Hypothalamus (tissue), 51 donors: ENCODE data around the gene DEPDC4.
"Not testable (repeated sequence)": the region's sequence is repeated elsewhere in the genome, so short reads cannot be mapped to it uniquely, and the experiment has no call there.

ENCODE experiments used
- DNase-seq, 51 donors: peaks; one replicate each; lab custom pipeline; 2025; lab: John Stamatoyannopoulos, UW

The DEPDC4 gene

DNA sequence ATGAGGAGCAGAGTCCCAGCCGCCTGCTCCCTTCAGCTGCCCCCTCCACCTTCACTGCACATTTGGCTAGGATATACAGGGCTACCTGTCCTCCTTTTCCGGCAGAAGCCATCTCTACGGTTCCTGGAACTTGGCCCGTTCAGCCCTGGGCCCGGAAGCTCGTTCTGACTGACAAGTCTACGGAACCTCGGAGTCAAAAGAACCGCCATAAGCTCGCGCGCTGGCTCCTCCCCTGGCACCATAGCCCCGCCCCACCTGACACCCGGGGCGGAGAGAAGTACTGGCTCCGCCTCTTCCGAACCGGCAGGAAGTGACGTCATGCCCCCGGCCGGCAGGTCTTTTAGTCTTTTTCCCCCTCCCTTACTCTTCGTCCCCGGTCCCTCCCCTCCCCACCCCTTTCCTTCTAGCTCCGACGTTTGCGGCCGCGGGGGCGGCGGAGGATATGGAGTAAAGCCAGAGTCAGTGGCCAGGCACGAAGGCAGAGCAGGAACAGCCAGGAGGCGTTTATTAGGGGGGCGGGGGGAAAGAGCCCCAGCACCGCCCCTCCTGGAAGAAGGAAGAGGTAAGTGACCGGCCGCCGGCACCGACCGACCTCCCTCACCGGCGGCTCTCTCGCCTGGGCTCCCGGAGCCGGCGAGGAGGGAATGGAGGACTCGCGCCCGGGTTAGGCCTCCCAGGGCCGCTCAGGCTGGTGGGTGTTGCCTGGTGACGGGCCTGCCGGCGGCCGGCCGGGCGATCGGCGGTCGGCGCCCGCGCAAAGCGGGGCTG, at the start of gene DEPDC4, which contains the start of gene SCYL2:
TSS of gene DEPDC4 (minus strand) at position 245 of the 768 bp plus-strand sequence. CDS start at position 242, 3 bp downstream.
TSS of gene SCYL2 (plus strand) at position 343 of the 768 bp plus-strand sequence. CDS start 15,794 bp downstream, outside the sequence.
- peak; percentile 64 to 99 (median 95) for DNase-seq

GRCh38 chr12:100311317-100311716, 44.4 kb upstream of the DEPDC4 start:
- no peak for DNase-seq

- DNase-seq: not testable (repeated sequence)
These were observed 41.3 kb upstream of the DEPDC4 start for GRCh38 chr12:100308138-100308537.

- DNase-seq: not testable (repeated sequence)
These were observed 37.5 kb upstream of the DEPDC4 start for GRCh38 chr12:100304334-100304733.

DNA sequence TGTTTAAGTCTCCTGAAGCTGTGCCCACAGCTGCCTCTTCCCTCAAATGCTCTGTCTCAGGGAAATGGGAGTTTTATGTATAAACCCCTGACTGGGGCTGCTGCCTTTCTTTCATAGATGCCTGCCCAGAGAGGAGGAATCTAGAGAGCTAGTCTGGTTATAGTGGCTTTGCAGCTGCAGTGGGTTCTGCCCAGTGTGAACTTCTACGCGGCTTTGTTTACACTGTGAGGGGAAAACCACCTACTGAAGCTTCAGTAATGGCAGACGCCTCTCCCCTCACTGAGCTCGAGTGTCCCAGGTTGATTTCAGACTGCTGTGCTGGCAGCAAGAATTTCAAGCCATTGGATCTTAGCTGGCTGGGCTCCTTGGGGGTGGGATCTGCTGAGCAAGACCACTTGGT, 37.0 kb upstream of the DEPDC4 start:
- no peak for DNase-seq

GRCh38 chr12:100302081-100302480, 35.2 kb upstream of the DEPDC4 start:
- no peak for DNase-seq

DNA sequence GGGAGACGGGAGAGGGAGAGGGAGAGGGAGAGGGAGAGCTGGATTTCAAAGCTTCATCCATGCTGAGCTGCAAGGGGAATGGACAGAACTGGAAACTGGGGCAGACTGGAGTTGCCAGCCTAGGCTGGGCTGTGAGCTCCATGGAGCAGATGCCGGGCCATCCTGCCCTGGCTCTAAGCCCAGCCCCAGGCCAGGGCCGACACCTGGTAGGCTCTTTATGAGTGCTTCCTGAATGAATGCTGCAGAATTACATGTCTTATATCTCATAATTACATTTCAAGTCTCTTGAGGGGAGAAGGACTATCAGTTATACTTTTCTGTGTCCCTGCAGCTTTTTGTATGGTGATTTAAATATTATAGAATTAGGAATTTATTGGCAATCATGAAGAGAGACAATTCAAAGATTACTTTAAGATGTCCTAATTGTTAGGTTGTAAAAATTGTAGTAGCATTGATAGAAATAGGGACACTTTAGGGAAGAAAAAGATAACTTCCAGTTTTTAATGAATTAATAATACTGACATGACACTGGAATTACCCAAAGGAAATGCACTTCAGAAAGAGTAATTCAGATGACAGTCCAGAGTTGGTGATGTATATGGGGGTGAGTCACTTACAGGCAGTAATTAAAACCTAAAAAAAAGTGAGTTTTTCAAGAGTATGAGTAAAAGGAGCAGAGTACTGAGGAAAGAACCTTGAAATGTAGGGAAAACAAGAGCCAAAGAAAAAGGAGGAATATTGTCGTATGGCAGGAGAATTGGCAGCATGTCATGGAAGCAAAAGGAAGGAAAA, 29.1 kb upstream of the DEPDC4 start:
- DNase-seq: no peak

DNA sequence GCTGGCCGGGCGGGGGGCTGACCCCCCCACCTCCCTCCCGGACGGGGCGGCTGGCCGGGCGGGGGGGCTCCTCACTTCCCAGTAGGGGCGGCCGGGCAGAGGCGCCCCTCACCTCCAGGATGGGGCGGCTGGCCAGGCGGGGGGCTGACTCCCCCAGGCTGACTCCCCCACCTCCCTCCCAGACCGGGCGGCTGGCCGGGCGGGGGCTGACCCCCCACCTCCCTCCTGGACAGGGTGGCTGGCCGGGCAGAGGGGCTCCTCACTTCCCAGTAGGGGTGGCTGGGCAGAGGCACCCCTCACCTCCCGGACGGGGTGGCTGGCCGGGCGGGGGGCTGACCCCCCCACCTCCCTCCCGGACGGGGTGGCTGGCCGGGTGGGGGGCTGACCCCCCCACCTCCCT, 27.5 kb upstream of the DEPDC4 start:
- not testable (repeated sequence) for DNase-seq

DNA sequence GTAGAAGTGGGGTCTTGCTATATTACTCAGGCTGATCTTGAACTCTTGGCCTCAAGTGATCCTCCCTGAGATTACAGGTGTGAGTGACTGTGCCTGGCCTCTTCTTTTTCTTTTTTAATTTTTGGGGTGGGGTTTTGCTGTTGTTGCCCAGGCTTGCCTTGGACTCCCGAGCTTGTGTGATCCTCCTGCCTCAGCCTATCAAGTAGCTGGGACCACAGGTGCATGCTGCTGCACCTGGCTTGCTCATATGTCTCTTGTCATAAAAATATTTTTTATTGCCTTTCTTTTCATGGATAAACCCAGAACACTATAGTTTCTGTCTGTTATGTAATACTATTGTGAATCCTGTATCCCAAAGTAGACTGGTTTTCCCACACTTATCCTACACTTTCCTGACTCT, 26.1 kb upstream of the DEPDC4 start:
- no peak for DNase-seq

DNA sequence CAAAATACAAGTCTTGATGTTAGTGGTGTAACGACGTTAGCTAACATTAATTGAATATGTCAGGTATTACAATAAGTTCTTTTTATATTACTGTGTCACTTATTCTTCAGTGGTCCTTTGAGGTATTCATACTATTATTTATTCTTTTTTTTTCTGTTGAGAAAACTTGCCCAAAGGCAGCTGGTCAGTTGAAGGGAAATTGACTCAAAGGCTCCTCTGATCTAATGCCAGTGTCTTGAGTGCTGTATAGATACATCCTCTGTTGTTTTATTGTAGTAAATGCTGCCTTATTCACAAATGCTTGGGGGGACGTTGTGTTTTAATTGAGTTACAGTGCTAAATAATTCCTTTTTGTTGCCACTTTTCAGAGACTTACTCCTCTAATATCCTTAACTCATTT, 23.1 kb upstream of the DEPDC4 start:
- no peak for DNase-seq

DNA sequence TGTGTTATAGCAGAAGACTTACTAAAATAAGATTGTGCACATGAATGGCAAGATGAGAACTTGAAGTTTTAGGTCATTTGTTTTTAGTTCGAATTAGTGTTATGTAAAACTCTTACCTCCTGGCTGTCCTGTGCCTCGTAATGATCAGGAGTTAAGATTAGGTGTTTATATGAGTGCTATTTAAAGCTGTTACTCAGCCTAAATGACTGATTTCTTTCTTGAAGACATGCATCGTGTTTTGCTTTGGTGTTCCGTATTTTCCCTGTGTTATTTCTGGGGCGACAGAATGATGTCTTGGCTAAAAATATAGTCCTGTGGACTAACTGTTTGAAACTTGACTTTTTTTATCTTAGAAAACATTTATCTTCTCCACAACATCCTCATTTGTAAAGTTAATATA, 22.2 kb upstream of the DEPDC4 start:
- no peak for DNase-seq

DNA sequence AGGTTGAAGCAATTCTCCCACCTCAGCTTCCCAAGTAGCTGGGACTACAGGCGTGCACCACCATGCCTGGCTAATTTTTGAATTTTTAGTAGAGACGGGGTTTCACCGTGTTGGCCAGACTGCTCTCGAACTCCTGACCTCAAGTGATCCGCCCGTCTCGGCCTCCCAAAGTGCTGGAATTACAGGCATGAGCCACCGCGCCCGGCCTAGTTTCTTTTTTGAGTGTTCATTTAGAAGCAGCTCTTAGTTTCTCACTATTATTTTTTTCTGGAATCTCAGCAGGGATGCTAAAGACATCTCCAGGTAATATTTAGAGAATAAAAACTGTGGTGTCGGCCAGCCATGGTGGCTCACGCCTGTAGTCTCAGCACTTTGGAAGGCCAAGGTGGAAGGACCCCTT, 17.7 kb upstream of the DEPDC4 start:
- DNase-seq: not testable (repeated sequence)

DNA sequence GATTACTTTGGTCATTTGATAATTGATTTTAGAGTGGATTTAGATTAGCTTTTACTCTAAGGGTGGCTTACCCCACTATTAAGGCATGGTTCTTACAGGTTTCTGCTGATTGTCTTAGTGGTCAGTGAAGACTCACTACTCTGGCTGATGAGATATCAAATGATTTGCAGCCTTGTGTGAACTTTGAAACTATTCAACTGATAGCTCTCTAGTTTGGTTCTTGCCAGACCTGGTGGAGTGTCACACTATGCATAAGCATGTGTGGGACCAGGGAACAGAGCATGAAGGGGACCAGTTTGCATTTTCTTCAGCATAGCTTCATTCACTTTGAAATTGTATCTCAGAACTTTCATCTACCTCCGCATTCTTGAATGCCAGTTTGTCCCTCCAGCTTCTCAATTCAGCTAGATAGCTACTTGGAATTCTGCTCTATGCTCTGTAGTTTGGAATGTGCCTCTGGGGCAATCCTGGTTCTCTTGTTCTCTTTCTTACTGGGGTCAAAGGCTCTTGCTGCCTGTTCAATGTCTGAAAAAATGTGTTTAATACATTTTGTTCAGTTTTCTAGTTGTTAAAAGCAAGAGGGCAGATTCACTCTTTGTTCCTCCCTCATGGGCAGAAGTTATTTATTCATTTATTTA, 12.8 kb upstream of the DEPDC4 start:
- DNase-seq: no peak

- no peak for DNase-seq
These were observed 12.3 kb upstream of the DEPDC4 start for GRCh38 chr12:100279159-100279558.

GRCh38 chr12:100274291-100274690, 7.4 kb upstream of the DEPDC4 start:
- DNase-seq: no peak

DNA sequence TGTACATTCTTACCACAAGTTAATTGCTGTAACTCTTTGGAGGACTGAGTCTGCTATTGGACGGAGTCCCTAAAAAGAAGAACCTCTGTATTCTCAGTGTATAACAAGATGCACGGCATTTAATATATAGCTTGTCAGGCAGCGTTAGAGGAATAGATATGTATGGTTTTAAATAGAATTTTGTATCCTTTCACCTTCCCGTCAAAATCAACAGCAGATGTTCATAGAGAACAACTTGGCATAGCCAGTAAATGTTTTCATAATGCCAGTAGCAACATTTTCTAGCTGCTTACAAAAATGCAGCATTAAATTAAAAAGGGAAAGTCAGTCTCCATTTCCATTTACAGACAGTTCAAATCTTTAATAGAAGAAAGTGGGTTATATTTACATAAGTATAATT, 6.9 kb upstream of the DEPDC4 start:
- DNase-seq: no peak

GRCh38 chr12:100268835-100269564, 2.1 kb upstream of the DEPDC4 start:
- no peak for DNase-seq

DNA sequence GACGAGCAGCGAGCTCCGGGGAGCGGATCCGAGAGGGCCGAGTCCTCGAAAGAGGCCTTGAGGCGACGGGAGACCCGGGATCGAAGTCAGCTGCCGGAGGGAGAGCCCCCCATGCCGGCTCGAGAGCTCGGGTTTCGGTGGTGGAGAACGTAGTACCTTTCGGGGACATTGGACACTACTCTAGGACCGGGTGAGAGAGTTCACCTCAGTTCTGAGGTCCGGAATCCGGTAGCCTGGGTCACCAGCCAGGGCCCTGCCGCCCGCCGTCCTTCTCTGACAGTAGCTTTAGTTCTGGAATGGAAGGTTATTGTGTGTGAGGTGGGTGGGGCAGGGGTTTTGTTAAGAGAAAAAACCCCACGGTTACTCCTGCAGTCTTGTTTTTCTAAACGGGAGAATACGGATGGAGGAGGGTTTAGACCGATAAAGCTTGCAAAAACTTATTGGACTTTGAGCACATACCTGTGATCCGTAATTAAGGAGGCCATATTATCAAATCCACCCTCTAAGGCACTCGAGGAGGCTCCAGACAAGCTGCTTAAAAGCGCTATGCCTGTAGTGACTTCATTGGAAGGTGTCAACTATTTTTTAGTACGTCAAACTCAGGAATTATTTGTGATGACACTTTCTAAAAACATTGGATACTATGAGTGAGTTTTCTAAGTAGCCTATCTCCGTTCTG, 863 bp upstream of the DEPDC4 start:
- DNase-seq: peak in 17 of 51 donors; percentile 7 to 65 (median 36)

- no peak for DNase-seq
These were observed 369 bp downstream of the DEPDC4 start for GRCh38 chr12:100266585-100266834.
